IPS-18c (cell line): ENCODE results near the gene FN3K.
A peak's percentile ranks its signal among the peaks of the same experiment; 100 is the strongest.
"Not testable (repeated sequence)": the region's sequence is repeated elsewhere in the genome, so short reads cannot be mapped to it uniquely, and the experiment has no call there.

Experiments
- H3K4me3 ChIP-seq: 2 replicates; pipeline ENCODE4 v1.7.0; 2013; ENCODE audit warnings: low read depth, mild to moderate bottlenecking, low read length, moderate library complexity; ENCODE audit not compliant: insufficient read depth
- H3K9me3 ChIP-seq: one replicate; pipeline ENCODE4 v1.6.1; 2013; ENCODE audit warnings: mild to moderate bottlenecking, low read length, moderate library complexity; ENCODE audit not compliant: control insufficient read depth, insufficient read depth

FN3K gene

DNA sequence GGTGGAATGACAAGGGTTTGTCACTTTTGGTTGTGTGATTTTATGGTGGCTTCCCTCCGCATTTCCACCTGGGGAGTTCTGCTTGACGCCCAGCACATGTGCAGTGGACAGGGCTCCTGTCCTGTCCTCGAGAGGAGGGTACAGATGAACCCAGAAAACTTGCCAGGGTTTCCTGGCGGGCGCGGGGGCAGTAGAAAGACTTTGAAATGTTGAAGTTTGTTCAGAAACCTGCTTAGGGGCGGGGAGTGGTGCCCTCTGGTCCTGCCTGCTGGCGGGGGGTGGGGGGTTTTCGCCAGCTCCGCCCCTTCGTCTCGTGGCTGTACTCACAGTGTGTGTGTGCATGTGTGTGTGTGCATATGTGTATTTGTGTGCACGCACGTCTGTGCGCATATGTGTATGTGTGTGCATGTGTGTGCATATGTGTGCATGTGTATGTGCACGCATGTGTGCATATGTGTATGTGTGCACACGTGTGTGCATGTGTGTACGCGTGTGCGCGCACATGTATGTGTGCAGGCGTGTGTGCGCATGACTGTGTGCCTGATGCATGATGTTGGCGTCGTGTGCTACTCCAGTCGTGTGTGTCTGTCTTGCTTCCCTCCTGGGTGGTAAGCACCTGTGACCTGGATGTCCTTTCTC lies 12.1 kb upstream of the FN3K start:
- H3K4me3 ChIP-seq: no peak overlapping the region
- peaks cover 2% of the 10 kb centered on the region for H3K9me3 ChIP-seq

- no peak overlapping the region for H3K4me3 ChIP-seq
- H3K9me3 ChIP-seq: peaks cover 2% of the 10 kb centered on the region
Measured at GRCh38 chr17:82726427-82726826, 9.0 kb upstream of the FN3K start.

DNA sequence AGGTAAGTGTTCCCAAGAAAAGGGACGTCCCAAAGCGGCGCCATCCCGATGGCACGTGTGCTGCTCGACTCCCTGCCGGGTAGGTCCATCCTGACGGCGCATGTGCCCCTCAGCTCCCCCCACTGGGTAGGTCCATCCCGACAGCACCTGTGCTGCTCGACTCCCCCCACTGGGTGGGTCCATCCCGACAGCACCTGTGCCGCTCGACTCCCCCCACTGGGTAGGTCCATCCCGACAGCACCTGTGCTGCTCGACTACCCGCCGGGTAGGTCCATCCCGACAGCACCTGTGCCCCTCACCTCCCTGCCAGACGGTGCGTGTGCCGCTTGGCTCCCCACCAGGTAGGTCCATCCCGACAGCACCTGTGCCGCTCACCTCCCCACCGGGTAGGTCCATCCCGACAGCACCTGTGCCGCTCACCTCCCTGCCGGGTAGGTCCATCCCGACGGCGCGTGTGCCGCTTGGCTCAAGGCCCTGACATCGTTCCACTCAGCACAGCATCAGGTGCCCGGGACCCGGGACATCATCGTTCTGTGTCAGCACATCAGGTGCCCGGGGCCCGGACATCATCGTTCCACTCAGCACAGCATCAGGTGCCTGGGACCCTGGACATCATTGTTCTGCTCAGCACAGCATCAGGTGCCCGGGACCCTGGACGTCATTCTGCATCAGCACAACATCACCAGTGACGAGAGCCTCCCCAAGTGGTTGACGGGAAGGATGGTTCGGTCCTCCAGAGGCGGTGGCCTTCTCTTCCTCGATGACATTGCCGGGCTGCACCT lies 5.7 kb upstream of the FN3K start:
- Histone ChIP-seq H3K4me3 (no peak overlapping the region), H3K9me3 (peaks cover 2% of the 10 kb centered on the region)

GRCh38 chr17:82732118-82732743 lies 3.2 kb upstream of the FN3K start:
- Histone ChIP-seq H3K9me3 (peaks cover 2% of the 10 kb centered on the region), H3K4me3 (no peak overlapping the region)

DNA sequence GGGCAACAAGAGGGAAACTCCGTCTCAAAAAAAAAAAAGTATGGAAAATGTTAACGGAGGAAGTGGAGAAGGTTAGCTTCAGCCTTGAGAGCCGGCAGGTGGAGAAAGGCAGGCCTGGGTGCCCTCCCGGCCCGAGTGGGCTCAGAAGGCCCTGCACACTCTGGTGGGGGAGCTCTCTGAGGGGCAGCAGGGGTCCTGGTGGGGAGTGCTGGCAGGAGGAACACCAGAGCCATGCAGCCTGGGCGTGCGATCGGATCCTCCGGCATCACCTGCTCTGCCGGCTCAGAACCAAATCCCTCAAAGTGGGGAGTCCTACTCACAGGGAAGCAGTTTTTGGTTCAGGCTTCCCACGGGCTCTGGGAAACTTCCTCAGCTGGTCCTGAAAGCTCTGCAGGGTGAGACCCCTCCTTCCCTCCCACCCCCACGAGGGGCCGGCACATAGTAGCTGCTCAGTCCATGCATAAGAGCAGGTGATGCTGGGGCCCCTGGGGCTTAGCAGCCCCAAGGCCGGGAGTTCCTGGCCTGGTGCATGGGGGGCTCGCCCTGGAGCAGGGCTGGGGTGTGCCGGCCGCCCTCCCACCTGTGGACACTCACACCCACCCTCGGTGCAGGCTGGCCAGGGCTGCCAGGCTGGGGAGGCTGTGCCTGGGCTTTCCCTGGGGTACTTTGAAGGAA lies 1.2 kb downstream of the FN3K start:
- Histone ChIP-seq H3K4me3 (peak overlapping the region; percentile 24; the same call in 1 of the 2 replicates), H3K9me3 (peaks cover 5% of the 10 kb centered on the region)

DNA sequence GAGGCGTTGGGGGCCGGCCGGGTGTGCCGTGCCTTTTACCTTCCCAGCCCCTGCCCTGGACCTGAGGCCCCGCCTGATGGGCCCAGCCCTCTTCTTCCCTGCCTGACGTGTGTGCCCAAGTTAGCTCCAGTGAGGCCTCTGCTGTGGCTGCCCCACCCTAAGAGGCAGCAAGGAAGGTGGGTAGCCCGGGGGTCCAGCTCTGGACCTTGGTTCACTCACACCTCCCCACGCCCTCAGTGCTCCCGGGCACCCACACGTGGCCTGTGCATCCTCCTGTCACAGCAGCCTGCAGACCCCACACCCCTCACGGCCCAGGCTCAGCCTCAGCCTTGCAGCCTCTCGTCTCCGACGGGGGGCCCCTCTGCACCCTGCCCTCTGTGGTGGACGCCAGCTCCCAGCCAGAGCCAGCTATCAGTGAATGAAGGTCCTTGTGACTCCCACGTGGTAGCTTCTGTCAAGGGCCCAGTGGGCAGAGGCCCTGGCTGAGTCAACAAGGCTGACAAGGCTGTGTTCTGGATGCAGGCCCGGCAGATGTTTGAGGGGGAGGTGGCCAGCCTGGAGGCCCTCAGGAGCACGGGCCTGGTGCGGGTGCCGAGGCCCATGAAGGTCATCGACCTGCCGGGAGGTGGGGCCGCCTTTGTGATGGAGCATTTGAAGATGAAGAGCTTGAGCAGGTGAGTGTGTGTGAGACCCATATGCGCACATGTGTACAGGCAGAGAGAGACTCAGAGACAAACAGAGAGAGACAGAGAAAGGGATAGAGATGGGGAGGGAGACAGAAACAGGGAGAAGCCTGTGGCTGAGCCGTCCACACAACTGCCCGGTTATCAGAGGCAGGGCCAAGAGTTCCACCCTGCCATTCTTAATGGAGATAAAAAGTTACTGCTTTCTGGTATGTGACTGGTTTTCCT lies 2.8 kb downstream of the FN3K start:
- Histone ChIP-seq H3K4me3 (no peak overlapping the region), H3K9me3 (peaks cover 5% of the 10 kb centered on the region)

- Histone ChIP-seq H3K9me3 (peaks cover 5% of the 10 kb centered on the region), H3K4me3 (no peak overlapping the region)
Measured at GRCh38 chr17:82740906-82741759, 5.7 kb downstream of the FN3K start.

GRCh38 chr17:82743344-82744219 lies 8.2 kb downstream of the FN3K start:
- Histone ChIP-seq H3K9me3 (peaks cover 11% of the 10 kb centered on the region), H3K4me3 (no peak overlapping the region)

DNA sequence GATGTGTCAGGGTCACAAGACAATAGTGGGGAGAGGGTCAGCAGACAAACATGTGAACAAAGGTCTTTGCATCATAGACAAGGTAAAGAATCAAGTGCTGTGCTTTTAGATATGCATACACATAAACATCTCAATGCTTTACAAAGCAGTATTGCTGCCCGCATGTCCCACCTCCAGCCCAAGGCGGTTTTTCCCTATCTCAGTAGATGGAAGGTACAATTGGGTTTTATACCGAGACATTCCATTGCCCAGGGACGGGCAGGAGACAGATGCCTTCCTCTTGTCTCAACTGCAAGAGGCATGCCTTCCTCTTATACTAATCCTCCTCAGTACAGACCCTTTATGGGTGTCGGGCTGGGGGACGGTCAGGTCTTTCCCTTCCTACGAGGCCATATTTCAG lies 9.3 kb downstream of the FN3K start:
- H3K9me3 ChIP-seq: peaks cover 11% of the 10 kb centered on the region
- not testable (repeated sequence) for H3K4me3 ChIP-seq

DNA sequence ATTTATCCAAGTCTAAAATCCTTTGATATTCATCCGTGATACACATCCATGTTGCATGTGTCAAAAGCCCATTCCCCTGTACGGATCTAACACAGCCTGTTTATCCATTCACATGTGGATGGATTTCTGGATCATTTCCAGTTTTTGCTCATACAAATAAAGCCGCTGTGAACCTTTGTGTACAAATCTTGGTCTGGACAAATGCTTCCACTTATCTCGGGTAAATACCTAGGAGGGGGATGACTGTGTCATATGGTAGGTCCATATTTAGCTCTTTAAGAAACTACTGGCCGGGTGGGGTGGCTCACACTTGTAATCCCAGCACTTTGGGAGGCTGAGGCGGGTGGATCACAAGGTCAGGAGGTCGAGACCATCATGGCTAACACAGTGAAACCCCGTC lies 10.1 kb downstream of the FN3K start:
- peaks cover 11% of the 10 kb centered on the region for H3K9me3 ChIP-seq

GRCh38 chr17:82748756-82749155 lies 13.3 kb downstream of the FN3K start:
- peaks cover 6% of the 10 kb centered on the region for H3K9me3 ChIP-seq
- H3K4me3 ChIP-seq: no peak overlapping the region

More for the DNA sequence above, 10.1 kb downstream of the FN3K start:
- H3K4me3 ChIP-seq: no peak overlapping the region

- Histone ChIP-seq H3K9me3 (peaks cover 6% of the 10 kb centered on the region), H3K4me3 (no peak overlapping the region)
Measured at GRCh38 chr17:82750241-82750908, 15.0 kb downstream of the FN3K start.

GRCh38 chr17:82751171-82751570 lies 15.8 kb downstream of the FN3K start:
- H3K4me3 ChIP-seq: peak overlapping the region; percentile 57
- peaks cover 6% of the 10 kb centered on the region for H3K9me3 ChIP-seq

DNA sequence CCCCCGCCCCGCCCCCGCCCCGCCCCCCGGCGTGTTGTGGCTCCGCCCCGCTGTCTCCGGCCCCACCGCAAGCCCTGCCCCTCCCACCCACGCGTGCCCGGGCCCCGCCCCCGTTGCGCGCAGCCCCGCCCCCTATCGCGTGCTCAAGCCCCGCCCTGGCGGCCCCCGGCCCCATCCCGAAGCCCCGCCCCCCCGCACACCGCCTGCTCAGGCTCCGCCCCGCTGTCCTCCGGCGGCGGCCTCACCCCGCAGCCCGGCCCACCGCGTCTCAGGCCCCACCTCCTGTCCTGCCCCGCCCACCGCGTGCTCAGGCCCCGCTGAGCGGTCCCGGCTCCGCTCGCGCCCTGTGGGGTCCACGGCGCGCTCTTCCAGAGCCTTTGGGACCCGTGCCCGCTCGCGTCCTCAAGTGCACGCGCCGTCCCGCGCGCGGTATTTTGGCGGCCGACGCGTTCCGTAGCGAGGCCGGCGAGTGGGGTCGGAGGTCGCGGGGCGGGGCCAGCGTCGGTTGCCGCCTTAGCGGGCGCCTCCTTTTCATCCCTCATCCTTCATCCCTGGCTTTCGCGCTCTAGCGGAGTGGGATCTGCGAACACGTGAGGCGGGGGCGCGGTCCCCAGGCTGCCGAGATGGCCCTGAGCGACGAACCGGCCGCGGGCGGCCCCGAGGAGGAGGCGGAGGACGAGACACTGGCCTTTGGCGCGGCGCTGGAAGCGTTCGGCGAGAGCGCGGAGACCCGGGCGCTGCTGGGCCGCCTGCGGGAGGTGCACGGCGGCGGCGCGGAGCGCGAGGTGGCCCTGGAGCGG lies 16.4 kb downstream of the FN3K start, which contains the start of gene TBCD:
TSS of gene TBCD (plus strand) at position 495 of the 800 bp plus-strand sequence. CDS start at position 624, 129 bp downstream.
- Histone ChIP-seq H3K4me3 (peak within 1 kb of the TSS; percentile 99), H3K9me3 (peaks cover 3% of the 10 kb centered on the region)
